Measurements from ENCODE around the gene MDM4.
A peak's percentile ranks its signal among the peaks of the same experiment; 100 is the strongest.

GRCh38 chr1:204494281-204495077, 21.7 kb upstream of the MDM4 start, which contains the start of gene PIK3C2B:
- TF ChIP-seq CTCF (IDR thresholded peaks at IDR 0.05) (peak in 2 of 4 experiments; percentile 69), POLR2A (IDR thresholded peaks at IDR 0.05) (peak; percentile 65)

Measured in prostate gland (tissue), 2 donors.